ENCODE results near the gene SLC24A4.
"Not testable (repeated sequence)": the region's sequence is repeated elsewhere in the genome, so short reads cannot be mapped to it uniquely, and the experiment has no call there.

SLC24A4 gene

DNA sequence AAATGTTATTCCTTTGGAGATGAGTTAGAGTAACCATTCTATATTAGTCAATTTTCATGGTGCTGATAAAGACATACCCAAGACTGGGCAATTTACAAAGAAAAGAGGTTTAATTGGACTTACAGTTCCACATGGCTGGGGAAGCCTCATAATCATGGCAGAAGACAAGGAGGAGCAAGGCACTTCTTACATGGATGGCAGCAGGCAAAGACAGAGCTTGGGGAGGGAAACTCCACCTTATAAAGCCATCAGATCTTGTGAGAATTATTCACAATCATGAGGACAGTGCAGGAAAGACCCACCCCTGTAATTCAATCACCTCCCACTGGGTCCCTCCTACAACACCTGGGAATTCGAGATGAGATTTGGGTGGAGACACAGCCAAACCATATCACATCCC lies 79.5 kb downstream of the SLC24A4 start:
- not testable (repeated sequence) for FAIRE-seq; DNase-seq (ENCODE audit: low spot score)

DNA sequence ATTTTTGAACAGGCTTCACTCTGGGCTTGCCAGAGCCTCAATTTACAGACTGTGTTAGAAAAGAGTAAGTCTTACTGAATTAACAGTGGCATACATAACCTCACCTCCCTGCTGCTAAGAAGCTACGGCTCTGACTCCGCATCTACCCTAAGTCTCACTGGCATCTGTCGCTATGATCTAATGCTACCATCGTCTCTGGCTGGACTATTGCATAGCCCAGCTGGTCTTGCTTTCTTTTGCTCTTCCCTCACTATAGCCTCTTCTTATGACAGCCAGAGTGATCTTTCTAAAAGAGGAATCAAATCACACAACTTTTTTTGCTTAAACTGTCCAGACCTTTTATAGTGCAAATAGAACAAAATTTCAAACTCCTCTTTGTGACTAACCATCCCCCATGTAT lies 81.1 kb downstream of the SLC24A4 start:
- no peak for DNase-seq (ENCODE audit: low spot score)
- FAIRE-seq = no peak

DNA sequence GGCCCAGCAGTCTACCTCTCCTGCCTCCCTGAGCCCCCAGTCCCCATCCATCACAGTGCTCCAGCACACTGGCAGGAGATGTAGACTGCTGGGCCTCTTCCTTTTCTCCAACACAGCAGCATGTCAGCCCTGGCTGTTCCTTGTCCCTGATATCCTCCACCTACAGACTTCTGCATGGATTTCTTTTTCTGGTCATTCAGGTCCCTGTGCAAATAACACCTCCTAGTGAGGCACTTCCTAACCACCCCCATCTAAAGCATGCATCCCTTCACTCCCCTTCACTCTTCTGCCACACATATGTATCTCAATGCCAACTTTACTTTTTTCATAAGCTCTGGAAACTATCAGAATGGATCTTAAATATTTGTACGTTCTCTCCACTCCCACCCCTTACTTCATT lies 81.5 kb downstream of the SLC24A4 start:
- DNase-seq (ENCODE audit: low spot score) (no peak), FAIRE-seq (no peak)

DNA sequence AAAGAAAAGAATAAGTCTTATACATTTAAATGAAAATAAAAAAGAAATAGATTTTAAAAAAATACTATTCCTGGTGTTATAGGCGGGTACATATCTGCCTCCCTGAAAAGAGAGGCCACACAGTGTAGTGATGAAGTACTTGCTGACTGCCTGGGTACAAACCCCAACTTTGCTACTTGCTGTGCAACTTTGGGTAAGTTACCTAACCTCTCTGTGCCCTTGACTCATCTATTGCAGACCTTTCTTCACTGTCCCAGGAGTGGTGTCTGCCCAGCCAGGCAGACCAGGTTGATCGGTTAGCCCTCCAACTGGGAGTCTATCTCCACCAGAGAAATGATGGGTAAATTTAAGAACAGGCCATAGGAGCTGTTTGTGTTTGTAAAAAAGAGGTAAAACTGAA lies 82.0 kb downstream of the SLC24A4 start:
- DNase-seq (ENCODE audit: low spot score) (no peak), FAIRE-seq (no peak)

DNA sequence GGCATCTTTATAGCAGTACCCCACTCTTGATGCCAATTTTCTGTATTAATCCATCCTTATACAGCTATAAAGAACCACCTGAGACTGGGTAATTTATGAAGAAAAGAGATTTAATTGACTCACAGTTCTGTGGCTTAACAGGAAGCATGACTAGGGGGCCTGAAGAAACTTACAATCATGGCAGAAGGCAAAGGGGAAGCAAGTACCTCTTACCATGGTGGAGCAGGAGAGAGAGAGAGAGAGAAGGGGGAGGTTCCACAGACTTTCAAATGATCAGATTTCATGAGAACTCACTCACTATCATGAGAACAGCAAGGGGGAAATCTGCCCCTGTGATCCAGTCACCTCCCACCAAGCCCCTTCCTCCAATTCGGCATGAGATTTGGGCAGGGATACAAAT lies 84.4 kb downstream of the SLC24A4 start:
- FAIRE-seq = no peak
- DNase-seq (ENCODE audit: low spot score) = no peak

DNA sequence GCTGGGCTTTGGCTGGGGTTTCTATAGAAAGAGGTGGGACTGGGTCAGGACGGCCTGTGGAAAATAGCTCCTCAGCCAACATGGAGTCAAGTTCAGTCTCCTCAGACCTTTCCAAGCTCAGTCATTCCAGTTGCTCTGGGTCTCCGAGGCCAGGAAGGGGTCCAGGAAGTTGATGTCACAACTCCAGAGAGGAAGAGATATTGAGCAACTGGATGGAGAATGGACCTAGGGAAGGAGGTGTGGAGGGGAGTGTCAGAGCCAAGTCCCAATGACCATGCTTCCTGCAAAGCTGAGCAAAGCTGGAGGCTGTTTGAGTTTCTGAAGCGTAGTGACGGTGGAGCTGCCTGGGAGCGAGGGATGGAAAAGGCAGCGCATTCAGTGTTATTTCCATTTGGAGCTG lies 86.1 kb downstream of the SLC24A4 start:
- no peak for FAIRE-seq
- no peak for DNase-seq (ENCODE audit: low spot score)

DNA sequence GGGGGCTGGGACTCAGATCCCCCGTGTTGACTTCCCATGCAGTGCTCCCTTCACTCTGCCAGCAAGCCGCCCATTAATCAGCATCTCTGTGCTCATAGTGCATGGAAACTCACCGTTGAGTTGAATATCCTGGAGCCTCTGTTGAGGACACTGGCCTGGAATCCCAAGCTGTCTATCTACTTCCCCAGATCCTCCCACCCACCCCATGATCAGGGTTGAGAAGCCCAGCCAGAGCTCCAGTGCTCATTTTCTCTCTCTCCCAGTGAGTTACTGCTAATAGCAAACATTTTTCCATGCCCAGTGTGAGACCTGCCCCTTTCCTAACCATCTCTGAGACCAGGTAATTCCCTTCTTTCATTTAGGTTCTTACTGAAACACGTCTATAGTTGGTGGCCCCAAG lies 88.2 kb downstream of the SLC24A4 start:
- DNase-seq (ENCODE audit: low spot score) (no peak), FAIRE-seq (no peak)

DNA sequence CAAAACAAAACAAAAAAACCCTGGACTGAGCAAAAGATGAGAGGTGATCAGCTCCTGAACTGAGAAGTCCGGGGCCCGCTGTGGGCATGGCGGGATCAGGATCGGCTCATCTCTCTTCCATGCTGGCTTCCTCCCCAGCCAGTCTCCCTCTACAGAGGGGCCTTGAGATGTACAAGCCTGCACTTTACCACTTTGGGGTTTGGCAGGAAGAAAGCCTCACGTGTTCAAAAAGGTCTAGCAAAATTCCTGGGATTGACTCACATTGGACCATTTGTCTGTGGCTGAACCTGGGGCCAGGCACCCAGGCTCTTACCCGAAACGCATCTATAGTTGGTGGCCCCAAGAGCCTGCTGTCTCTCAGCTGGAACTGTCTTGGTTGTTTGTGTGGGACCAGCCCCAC lies 89.0 kb downstream of the SLC24A4 start:
- DNase-seq (ENCODE audit: low spot score) (no peak), FAIRE-seq (no peak)

DNA sequence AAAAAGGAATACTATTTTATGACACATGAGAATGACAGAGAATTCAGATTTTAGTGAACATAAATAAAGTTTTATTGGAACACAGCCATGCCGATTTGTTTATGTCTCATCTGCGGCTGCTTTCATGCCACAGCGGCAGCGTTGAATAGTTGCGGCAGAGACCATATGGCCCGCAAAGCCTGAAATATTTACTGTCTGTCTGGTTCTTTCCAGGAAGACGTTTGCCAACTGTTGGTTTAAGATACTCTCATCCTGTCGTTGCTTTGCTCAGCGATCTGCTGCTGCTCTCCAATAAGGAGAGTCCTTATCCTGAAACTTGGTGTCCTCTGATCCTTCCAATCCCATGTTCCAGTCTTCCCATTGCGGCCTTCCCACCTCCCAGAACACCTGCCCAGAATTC lies 89.9 kb downstream of the SLC24A4 start:
- FAIRE-seq (no peak), DNase-seq (ENCODE audit: low spot score) (no peak)

DNA sequence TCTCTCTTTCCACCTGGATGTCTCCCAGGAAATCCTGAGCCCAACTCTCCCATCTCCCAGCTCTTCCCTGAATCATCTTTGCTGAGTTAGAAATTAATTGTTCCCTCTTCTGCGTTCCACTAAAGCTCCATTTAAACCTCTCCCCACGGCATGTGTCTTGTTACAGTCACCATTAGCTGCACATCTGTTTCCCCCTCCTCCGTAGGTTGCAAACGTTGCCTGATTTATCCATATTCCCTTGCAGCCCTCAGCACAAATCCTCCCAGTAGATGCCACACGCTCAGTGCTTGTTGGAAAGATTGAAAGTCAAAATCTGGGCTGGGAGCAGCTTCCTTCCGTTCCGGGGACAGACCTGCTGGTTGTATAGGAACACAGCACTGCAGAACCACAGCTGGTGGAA lies 90.4 kb downstream of the SLC24A4 start:
- DNase-seq (ENCODE audit: low spot score) (no peak), FAIRE-seq (no peak)

DNA sequence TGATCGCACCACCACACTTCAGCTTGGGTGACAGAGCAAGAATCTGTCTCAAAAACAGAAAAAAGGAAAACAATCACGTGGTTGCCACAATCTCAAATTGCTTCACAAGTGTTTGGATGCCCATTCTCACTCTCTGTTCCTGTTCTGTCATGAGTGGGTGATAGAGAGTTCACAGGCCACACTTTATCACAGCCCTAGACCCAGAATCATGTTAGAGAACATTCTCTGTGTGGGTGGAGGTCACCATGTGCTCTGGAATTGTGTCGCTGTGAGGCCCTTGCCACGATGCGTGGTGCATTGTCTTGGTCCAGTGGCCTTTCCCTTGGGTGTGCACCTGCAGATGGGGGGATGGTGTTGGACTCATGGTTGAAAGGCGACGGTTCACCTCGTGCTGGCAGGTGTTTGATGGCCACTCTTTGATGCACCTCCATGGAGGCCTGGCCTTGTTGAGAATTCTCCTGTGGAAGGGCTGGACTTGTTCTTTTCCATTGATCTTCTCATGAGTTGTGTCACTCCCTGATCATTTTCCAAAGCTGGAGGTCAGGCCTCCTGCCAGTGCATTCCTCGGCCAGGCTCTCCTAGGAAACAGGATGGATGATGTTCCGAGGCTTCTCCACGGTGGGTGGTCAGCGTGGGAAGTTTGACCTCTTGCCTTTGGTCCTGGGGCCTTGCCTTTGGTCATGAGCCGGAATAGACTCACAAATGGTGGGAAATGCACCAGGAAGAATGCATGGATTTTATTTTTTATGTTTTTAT lies 91.9 kb downstream of the SLC24A4 start:
- no peak for DNase-seq (ENCODE audit: low spot score)

DNA sequence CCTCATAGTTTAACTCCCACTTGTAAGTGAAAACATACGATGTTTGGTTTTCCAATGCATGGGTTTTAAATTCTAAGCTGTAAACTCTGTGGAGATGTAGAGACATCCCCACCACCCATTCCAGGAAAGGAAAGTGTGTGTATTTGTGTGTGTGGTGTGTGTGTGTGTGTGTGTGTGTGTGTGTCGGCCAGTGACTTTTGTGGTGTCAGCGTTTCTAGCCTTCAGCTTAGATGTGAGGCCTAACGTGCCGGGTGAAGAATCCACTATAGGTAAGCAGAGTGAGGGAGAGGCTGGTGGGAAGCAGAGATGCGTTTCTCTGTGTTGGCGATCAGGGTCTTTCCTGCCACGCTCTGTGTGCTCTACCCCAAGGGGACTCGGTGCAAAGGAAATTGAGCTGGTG lies 93.0 kb downstream of the SLC24A4 start:
- FAIRE-seq (no peak), DNase-seq (ENCODE audit: low spot score) (no peak)

More for the DNA sequence above, 91.9 kb downstream of the SLC24A4 start:
- no peak for FAIRE-seq

DNA sequence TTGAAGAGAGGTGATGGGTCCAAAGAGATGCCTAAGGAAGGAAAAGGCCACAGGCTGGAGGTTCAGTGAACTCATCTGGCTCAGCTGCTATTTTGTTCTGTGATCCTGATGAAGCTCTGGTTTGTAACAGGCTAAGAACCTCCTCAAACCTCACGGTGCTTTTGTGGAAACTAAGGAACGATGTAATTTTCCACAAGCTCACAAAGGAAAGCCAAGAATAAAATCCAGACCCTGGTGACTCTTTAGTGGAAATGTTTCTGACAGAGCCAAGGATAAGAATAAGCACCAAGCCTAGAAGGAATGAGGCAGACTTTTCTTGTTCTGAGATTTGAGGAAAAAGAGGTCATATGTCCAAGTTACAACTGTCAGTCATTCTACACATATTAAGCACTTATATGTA lies 93.6 kb downstream of the SLC24A4 start:
- DNase-seq (ENCODE audit: low spot score) (no peak), FAIRE-seq (no peak)

DNA sequence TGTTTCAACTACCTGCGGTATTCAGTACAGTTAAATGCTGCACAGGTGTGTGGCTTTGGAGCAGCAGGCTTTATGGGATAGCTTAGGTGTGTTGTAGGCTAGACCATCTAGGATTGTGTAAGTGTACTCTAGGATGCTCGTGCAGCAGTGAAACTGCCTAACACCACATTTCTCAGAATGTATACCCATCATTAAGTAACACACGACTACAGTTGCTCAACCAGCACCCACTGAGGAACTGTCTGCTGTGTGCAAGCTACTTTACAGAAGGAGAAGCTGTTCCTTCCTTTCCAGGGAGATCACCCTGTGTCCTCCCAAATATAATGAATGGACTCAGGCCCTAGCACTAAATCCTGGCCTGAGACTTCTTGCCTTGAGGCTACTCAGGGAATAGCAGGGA lies 94.8 kb downstream of the SLC24A4 start:
- FAIRE-seq = no peak
- no peak for DNase-seq (ENCODE audit: low spot score)

DNA sequence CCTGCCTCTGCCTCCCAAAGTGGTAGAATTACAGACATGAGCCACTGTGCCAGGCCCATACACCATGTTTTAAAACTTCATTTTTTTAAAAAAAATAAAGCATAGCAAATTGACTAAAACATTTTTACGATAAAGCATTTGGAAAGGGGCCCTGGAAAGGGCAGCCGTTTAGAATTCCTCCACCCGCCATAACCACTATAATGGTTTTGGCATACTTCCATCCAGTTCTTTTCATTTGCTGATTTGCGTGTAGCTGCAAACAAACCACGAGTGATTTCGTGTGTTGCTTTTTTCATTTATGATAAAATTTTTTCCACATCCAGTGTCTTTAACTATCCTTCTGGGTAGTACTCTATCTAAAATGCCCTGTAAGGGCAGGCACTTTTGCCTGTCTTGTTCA lies 98.8 kb downstream of the SLC24A4 start:
- no peak for DNase-seq (ENCODE audit: low spot score)
- no peak for FAIRE-seq

DNA sequence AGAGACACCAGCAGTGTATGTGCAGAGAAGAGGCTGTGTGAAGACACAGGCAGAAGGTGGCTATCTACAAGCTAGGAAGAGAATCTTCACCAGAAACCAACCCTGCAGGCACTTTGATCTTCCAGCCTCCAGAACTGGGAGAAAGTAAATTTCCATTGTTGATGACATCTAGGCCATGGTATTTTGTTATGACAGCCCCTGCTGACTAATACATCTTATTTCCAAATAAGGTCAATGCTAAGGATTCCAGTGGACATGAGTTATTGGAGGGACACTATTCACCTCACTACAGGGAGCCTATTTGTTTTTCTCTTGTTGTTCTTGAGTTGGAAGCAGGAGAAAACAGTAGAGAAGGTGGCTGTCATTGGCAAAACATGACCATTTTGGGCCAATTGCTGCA lies 102.1 kb downstream of the SLC24A4 start:
- no peak for FAIRE-seq

DNA sequence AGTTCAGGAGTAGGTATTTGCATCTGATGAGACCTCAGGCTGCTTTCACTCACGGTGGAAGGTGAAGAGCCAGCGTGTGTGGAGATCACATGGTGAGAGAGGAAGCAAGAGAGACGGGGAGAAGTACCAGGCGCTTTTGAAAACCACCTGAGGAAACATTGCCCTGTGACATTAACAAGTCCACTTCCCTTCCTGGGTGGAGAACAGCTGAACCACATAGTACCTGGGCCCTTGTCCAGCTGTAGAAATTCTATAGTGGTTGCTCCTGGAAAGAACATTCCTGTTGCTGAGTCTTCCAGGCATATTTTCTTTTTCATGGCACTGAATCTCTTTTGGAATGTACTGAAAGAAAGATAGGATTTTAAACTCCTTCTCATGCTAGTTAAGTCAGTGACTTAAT lies 103.3 kb downstream of the SLC24A4 start:
- FAIRE-seq = no peak
- DNase-seq (ENCODE audit: low spot score) = no peak

More for the DNA sequence above, 102.1 kb downstream of the SLC24A4 start:
- DNase-seq (ENCODE audit: low spot score) = peak; percentile 17

DNA sequence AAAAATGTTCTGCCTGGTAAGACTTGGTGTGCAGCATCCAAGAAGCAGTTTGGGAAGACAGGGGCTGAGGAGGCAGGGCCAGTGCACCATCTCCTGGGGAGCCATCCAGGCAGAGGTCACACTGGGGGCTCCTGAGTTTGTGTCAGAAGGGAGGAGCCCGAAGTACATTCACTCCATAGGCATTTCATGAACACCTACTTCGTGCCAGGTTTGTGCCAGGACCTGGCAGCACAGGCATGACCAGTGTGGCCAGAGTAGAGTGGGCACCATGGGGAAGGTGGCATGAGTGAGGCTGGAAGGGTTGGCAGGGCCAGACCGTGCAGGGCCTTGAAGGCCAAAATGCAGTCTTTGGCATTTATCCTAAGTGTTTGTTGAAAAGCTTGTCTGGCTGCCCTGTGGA lies 104.1 kb downstream of the SLC24A4 start:
- FAIRE-seq (no peak), DNase-seq (ENCODE audit: low spot score) (no peak)

DNA sequence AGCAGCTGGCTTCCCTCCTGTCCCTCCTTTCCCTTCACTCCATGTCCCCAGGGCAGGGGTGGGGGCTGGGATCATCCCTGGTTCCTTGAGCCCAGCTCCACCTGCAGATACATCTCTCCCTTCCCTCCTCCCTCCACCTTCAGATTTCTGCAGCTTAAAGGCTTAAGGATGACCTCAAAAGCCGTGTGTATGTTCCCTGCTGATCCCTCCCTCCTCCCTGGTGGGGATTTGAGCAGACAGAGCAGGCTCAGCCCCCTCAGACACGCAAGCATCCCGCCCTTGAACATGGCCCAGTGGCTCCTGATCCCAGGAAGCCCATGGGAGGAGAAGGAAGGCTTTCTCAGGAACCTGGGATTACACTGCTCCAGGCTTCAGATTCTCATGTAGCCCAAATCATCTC lies 107.7 kb downstream of the SLC24A4 start:
- DNase-seq (ENCODE audit: low spot score) (no peak), FAIRE-seq (no peak)

DNA sequence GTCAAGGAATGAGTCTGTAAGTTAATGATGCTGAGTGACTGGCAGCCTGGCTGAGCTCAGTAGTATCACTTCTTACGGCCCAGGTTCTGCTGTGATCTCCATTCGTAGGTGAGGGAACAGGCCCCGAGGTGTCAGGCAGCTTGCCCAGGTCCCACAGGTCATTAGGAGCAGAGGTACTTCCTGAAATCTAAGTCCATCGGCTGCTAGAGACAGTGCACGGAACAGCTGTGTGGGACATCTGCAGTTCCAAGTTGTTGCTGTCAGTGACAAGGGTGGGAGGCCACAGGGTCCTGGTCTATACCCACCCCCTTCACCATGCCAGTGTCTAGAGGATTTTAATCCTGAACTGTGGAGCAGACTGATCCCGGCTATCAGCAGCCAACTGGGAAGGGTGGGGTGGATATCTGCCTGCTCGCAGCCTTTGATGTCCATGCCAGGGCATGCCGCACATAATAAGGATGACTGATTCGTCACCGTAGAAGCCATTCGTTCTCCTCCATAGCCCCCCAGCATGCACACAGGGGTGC lies 108.3 kb downstream of the SLC24A4 start:
- DNase-seq (ENCODE audit: low spot score) (no peak), FAIRE-seq (no peak)

DNA sequence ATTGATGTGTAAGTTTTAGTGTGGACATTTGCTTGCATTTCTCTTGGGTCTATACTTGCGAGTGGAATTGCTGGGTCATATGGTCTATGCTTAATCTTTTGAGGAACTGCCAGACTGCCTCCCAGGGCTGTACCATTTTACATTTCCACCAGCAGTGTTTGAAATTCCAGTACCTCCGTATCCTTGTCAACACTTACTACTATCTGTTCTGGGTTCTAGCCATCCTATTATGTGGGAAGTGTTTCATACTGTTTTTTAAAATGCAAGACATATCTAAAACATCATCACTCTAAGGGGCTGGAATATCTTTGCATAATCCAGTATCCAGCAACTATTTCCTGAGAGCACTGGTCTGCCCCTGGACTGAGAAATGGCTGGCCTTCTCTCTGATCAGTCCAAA lies 110.4 kb downstream of the SLC24A4 start:
- FAIRE-seq = no peak

DNA sequence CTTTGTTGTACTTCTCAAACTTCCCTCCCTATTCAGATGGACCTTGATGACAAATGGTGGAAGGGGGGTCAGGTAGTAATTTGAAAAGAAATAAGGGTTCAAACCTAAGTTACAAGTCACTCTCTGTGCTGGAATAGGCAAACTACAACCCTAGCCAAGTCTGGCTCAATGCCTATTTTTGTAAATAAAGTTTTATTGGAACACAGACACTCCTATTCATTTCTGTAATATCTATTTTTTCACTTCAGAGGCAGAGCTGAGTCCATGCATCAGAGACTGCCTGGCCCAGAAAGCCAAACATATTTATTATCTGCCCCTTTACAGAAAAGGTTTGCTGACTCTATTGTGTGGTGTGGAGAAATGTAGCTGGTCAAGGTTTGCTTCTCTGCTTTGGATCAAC lies 112.2 kb downstream of the SLC24A4 start:
- FAIRE-seq = no peak
- DNase-seq (ENCODE audit: low spot score) = no peak

More for the DNA sequence above, 110.4 kb downstream of the SLC24A4 start:
- no peak for DNase-seq (ENCODE audit: low spot score)

DNA sequence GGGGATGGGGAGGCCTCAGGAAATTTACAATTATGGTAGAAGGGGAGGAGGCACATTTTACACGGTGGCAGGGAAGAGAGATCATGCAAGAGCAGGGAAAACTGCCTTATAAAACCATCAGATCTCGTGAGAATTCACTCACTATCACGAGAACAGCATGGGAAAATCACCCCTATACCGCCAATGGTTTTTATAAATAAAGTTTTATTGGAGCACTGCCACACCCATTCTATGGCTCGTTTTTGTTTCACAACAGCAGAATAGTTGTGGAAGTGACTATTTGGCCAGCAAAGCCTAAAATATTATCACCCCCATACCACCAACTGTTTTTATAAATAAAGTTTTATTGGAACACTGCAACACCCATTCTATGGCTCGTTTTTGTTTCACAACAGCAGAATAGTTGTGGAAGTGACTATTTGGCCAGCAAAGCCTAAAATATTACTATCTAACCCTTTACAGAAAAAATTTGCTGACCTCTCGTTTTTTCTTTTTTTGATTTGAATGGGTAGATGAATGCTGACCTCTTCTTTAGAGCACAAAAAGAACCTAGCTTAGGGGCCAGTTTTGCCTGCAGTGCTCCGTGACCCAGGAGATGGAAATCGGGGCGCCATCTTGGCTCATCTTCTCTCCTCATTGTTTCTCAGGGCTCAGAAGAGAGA lies 113.3 kb downstream of the SLC24A4 start:
- no peak for FAIRE-seq
- DNase-seq (ENCODE audit: low spot score) = no peak

Measured in RCC 7860 (cell line).